NOMO-1 treated with DMSO at 0.1 percent for 48 hours (cell line): ENCODE data around the gene VSIG8.

ENCODE experiments used
- DNase-seq: peaks from one replicate; lab custom pipeline; 2025; ENCODE audit not compliant: unreplicated experiment; lab: John Stamatoyannopoulos, UW

Gene VSIG8

DNA sequence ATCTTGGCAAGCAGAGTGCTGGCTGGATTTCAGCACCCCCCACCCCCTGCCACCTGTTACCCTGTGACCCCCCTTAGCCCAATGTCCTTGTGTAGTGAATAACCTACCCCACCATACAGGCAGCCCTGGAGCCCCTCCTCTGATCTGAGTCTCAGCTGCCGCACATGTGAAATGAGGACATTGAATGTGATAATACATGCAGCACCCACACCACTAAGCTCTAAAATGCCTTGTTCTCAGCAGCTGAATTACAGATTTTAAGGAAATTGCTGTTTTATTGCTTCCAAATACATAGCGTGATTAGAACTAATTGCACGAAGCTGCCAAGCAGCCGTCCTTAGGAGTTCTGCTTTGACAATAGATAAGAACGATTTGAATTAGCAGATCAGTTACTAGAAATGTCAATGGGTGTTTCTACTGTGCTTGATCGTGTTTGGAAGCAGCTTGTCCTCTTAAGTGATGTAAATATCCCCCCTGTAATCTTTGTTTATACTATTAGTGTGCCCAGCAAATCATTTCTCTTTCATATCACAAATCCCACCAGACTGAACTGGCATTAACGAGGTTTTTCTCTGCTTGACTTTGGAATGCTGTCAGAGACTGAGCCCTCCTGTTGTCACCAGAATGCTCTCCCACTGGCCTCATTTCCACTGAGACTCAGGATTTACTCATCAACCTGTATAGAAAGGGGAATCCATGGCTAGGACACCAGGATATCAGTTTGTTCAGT, 30.9 kb downstream of the VSIG8 start:
- no peak for DNase-seq

DNA sequence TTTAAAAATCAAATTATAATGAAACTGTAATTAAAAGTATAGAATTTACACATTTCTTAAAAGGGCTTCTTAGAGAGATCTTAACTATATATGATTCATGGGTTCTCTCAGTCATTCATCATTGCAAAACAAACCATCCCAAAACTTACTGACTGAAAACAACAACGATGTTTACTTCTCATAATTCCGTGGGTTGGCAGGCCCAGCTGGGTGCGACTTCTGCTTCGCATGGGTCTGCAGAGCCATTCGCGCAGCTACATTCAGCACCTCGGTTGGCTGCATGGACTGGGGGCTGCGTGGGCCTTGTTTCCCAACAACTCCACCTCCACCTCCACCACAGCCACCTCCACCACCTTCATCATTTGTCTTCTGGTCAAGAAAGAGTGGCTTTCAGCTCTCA, 31.7 kb downstream of the VSIG8 start:
- no peak for DNase-seq

DNA sequence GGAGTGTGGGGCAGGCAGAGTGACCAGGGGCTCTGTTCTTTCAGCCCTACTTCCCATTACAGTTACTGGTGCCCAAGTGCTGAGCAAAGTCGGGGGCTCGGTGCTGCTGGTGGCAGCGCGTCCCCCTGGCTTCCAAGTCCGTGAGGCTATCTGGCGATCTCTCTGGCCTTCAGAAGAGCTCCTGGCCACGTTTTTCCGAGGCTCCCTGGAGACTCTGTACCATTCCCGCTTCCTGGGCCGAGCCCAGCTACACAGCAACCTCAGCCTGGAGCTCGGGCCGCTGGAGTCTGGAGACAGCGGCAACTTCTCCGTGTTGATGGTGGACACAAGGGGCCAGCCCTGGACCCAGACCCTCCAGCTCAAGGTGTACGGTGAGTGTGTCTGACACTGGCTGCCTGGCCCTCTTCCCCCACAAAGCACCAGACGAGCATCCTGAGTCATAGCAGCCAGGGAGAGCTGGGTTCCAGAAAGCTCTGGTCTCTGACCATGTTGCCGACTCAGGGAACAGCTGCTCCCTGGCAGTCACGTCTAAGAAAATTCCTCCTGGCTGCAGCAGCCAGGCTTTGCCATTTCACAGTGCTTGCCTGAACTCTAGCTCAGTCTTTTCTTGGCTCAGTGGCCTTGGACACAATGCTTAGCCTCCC, 32.5 kb downstream of the VSIG8 start:
- DNase-seq = no peak

DNA sequence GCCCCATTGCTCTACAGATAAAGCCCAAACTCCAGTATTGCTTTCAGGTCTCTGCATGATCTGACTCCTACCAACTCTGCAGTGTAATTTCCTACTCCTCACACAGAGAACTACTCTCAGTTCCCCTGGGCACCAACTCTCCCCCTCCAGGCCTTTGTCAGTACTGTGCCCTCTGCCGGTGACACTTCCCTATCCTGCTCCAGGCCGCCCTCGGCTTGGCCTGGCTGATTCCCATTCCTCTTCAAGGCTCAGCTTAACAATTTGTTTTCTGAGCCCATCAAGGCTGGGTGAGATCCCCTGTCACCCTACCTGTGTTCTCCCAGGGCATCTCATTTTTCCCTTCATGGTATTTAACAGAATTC, 33.2 kb downstream of the VSIG8 start:
- peak; percentile 94 for DNase-seq

DNA sequence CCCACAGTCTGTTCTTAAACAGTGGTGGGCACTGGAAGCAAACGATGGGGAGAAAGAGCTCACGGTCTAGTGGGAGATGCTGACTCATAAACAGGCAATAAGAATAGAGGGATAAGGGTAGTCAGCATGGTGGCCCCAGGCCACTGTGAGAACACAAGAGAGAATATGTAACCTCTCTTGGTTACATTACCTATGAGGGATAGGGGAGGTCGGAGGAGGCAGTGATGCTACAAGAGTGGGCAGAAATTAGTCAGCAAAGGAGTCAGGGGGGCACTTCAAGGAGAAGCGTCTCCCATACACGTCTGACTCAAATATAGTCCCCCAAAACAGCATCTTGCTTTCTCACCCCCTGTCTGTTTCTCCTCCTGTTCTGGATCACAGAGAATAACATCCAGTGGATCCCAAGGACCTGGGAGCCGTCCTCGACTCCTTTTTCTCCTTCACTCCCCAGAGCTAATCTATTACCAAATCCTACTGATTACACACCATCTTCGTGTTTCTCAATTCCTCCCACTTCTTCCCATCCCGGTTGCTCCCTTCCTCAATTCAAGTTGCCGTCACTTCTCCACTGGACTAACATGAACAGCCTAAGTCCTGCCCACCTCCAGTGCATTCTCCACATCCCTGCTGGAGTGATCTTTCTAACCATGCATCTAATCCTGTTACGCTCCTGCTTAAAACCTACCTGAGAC, 33.7 kb downstream of the VSIG8 start:
- DNase-seq = no peak

DNA sequence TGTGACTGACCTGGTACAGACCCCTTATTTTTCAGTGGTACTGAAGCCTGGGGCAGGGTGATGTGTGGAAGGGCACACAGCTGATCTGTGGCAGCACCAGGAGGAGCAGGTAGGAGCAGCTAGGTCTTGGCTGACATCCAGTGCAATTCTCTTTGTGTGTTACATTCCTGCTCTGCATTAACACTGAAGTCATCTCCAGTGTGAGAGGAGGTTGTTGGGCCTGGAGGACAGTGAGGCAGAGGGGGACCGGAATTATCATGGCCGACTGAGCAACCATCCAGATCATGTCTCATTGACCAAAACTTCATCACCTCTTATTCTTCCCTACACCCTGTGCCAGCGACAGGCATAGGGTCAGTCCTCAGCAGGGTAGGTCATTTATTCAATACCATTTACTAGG, 34.3 kb downstream of the VSIG8 start:
- DNase-seq = no peak

DNA sequence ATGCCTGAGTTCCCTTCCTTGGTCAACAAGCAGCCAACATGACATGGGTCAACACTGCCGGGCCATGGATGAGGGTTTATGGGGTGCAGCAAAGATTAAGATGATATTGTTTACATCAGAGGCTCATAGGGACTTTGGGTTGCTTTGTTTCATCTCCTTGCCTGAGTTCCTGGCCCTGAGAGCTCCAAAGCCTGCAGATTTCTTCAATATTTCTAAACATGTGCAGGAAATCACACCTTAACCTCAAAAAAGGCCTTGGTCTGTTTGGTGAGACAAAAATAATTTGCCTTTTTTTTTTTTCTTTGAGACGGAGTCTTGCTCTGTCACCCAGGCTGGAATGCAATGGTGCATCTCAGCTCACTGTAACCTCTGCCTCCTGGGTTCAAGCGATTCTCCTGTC, 34.9 kb downstream of the VSIG8 start:
- no peak for DNase-seq

DNA sequence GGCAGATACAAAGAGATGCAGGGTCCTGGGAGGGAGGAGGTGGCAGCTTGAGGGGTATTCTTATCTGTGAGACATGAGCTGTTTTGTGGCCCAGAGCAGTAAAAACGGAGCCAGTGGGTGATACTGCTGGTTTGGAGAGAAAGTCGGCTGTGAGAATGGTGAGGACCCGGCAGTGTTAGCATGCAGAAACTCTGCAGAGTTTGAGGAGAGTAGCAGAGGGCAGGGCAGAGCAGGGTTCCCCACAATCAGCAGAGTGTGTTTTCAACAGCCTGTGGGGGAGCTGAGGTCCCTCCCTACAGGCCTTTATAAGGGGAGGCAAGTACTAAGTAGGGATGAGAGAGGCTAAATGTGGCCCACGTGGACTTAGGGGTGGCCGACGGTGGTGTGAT, 35.4 kb downstream of the VSIG8 start:
- DNase-seq = no peak

DNA sequence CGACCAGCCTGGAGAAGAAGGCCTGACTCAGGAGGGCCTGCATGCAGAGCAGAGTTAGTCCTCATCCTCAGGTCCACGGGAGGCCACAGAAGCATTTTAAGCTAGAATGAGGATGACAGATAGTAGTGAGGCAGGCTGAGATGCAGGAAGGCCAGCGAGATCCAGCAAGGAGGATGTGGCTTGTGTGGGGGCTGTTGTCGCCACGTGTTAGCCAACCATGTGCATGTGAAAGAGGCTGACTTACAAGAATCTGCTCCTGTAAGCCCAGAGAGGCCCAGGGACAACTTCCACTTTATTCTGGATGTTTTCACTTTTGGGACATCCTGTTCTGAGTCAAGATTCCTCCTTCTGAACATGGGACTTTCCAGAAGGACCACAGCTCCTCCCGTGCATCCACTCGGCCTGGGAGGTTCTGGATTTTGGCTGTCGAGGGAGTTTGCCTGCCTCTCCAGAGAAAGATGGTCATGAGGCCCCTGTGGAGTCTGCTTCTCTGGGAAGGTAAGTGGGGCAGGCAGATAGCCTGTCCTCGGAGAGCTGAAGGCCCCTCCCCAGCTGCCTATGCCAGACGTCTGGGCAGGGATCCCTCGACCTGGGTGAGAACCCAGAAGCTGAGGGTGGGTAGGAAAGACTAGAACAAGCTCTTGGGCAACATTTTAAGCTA, 35.9 kb downstream of the VSIG8 start, which contains the start of gene SLAMF8:
SLAMF8 (plus strand) TSS at position 433 of the 661 bp plus-strand sequence; CDS start at position 459, 26 bp downstream.
- DNase-seq = peak; percentile 23

DNA sequence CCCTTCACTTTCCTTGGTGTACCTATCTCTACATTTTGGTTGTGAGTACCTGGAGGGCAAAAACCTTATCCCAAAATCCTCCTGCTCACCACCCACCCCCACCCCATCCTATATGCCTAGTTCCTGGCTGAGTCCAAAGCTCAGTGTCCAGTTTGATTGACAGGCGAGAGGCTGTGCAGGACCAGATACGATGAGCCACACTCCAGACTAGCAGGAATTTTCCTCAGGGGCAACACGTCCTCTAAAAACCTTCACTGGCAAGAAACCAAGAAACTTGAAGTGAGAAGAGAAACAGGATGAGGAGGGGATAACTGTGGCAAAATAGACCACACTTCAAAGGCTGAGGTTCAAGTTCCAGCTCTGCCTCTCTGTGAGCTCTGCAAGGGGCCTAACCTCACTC, 36.9 kb downstream of the VSIG8 start:
- no peak for DNase-seq

DNA sequence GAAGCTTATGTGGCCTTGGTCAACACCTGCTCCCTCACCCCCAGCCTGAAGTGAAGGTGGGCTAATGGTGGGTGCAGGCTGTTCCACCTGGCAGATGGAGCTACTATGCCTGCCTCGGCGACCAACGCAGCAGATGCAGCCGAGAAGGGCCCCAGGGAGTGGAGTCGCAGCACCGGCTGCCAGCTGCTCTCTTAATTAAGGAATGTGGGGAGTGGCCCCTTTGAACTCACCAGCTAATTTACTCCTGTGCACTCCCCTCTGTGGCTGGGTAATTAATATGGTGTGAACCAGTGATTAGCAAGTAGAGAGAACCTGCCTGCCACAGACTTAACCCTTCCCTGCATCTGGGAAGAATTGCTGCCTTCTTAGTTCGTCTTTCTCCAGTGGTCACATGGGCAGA, 39.1 kb downstream of the VSIG8 start:
- no peak for DNase-seq

DNA sequence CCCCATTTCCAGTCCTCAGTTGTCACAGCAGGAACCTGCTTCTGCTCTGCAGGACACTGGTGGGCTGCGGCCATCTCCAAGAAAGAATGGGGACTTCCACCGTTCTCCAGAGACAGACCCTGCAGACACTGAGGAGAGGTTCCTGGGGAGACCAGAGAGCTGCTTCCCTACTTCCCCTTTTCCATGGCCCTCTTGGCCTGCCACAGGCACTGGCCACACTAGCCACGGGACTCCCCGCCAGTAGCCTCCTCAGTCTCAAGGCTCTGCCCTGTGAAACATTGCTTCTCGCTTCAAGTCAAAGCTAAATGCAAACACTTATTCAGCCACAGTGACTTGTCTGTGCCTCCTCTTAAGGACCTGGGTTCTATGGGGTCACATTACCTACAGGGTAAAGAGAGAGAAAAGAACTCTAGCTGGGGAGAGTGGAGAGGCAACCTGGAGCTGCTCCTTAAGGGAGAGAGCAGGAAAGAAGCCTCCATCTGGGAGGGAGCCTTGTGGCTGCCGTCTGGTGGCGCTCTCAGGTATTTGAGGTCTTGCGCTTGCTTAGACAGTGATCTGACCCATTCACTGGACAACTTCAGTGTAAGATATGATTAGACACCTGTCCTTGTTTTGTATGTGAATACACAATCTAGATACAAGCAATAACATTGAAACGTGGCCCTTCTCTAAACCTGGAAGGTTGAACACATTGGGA, 41.1 kb downstream of the VSIG8 start:
- no peak for DNase-seq

DNA sequence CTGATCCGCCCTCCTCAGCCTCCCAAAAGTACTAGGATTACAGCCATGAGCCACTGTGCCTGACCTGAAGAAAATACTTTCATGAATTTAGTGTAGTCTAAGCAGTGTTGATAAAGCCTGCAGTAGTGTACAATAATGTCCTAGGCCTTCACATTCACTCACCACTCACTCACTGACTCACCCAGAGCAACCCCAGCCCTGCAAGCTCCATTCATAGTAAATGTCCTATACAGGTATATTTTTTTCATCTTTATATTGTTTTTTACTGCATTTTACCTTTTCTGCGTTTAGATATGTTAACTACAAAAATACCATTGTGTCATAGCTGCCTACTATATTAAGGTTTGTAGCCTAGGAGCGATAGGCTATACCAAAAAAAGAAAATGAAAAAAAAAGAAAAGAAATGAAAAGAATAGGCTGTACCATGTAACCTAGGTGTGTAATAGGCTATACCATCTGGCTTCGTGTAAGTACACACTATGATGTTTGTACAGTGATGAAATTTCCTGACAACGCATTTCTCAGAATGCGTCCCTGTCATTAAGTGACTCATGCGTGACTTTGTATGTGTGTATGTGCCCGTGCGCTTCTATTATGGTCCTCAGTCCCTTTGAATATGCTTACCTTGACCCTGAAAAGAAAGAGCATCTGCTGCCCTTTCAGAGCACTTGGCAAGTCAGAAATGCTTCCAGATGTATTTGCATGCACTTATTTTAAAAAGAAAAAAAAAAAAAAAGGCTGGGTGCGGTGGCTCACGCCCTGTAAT, 45.0 kb downstream of the VSIG8 start:
- peak; percentile 14 for DNase-seq

DNA sequence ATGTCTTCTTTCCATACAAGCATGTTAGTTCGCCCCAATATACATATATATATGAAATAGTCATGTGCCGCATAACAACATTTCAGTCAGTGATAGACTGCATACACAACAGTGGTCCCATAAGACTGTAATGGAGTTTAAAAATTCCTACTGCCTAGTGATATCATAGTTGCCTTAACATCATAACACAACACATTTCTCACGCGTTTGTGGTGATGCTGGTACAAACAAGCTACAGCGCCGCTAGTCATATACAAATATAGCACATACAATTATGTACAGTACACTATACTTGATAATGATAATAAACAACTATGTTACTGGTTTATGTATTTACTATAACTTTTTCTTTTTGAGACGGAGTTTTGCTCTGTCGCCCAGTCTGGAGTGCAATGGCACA, 46.5 kb downstream of the VSIG8 start:
- DNase-seq = no peak

DNA sequence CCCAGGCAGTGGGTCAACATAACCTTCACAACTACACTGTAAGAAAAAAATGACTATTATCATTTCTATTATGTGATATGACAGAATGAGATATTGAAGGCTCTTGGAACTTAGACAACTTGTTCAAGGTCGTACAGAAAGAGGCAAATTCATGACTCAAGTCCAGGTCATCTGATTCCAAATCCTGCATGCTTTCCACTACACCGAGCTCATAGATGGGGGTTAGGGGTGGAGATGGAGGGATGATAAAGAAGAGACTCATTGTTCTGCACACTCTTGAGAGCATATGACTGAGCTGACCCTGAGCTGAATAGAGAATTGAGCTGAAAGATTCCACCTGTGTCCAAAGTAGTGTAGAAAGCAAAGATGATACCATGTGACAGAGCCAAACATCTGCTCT, 57.5 kb downstream of the VSIG8 start:
- no peak for DNase-seq
